Common myeloid progenitor, CD34-positive (primary cell): ENCODE measurements around the gene SPPL2C.

ENCODE experiments used
- CTCF ChIA-PET: fragments of 350-600 bp; sonication (Branson Sonifier 250); formaldehyde crosslinking; loops from one replicate; lab custom pipeline; 2021; ENCODE audit warnings: antibody characterized with exemption; lab: Charles Lee
- POLR2A ChIA-PET: fragments of 350-600 bp; sonication (Branson Sonifier 250); formaldehyde crosslinking; loops from one replicate; lab custom pipeline; 2021; ENCODE audit warnings: antibody characterized with exemption; lab: Charles Lee
- DNase-seq, 3 donors: peaks; one replicate each; pipeline versions ENCODE4 v3.0.0 to v3.0.0-alpha.2; 2013
- H3K27ac ChIP-seq, 2 experiments: 1 replicate in 1 of 2; 2 replicates in 1 of 2; pipeline ENCODE4 v1.7.0; 2013; ENCODE audit warnings: inconsistent platforms in 2 of 2, low read length in 2 of 2, mild to moderate bottlenecking in 2 of 2, low read depth in 1 of 2, moderate library complexity in 1 of 2; ENCODE audit not compliant: severe bottlenecking in 2 of 2, insufficient read depth in 1 of 2, poor library complexity in 1 of 2
- H3K27me3 ChIP-seq, 5 experiments: replicated peaks in 2 of 5; 1 replicate in 3 of 5; 2 replicates in 2 of 5; pipeline versions ENCODE4 v1.6.1 to v1.7.0; 2013; ENCODE audit warnings: low read length in 4 of 5, mild to moderate bottlenecking in 2 of 5, moderate library complexity in 2 of 5, inconsistent platforms in 1 of 5; ENCODE audit not compliant: insufficient read depth in 5 of 5, control insufficient read depth in 4 of 5
- H3K36me3 ChIP-seq, 4 experiments: 1 replicate in 2 of 4; 2 replicates in 2 of 4; pipeline versions ENCODE4 v1.6.1 to v1.7.0; 2013; ENCODE audit warnings: low read length in 3 of 4, control low read depth in 1 of 4, mild to moderate bottlenecking in 1 of 4; ENCODE audit not compliant: control insufficient read depth in 4 of 4, insufficient read depth in 4 of 4
- H3K4me1 ChIP-seq, 4 experiments: 1 replicate in 3 of 4; 2 replicates in 1 of 4; pipeline versions ENCODE4 v1.6.1 to v1.7.1; 2013; ENCODE audit warnings: low read length in 3 of 4, mild to moderate bottlenecking in 3 of 4, control low read depth in 1 of 4, inconsistent platforms in 1 of 4, moderate library complexity in 1 of 4; ENCODE audit not compliant: control insufficient read depth in 4 of 4, insufficient read depth in 4 of 4; ENCODE audit errors: control extremely low read depth in 1 of 4
- H3K4me3 ChIP-seq, 7 experiments: 1 replicate in 4 of 7; 2 replicates in 3 of 7; pipeline versions ENCODE4 v1.5.1 to v1.7.0; 2013; ENCODE audit warnings: mild to moderate bottlenecking in 7 of 7, low read length in 6 of 7, moderate library complexity in 6 of 7, inconsistent platforms in 2 of 7, low read depth in 2 of 7, control low read depth in 1 of 7; ENCODE audit not compliant: insufficient read depth in 4 of 7, control insufficient read depth in 1 of 7; ENCODE audit errors: extremely low read depth in 1 of 7
- H3K9me3 ChIP-seq, 5 experiments: 1 replicate in 4 of 5; 2 replicates in 1 of 5; pipeline versions ENCODE4 v1.6.1 to v1.7.1; 2013; ENCODE audit warnings: low read length in 4 of 5, mild to moderate bottlenecking in 2 of 5, inconsistent platforms in 1 of 5, low read depth in 1 of 5, moderate library complexity in 1 of 5; ENCODE audit not compliant: control insufficient read depth in 4 of 5, insufficient read depth in 2 of 5; ENCODE audit errors: control extremely low read depth in 1 of 5
- WGBS: methylation state at CpG from one replicate; pipeline ENCODE4 v1.1.5; 2013; ENCODE audit not compliant: insufficient coverage; 5-methylcytosine and 5-hydroxymethylcytosine counted together

Gene SPPL2C

DNA sequence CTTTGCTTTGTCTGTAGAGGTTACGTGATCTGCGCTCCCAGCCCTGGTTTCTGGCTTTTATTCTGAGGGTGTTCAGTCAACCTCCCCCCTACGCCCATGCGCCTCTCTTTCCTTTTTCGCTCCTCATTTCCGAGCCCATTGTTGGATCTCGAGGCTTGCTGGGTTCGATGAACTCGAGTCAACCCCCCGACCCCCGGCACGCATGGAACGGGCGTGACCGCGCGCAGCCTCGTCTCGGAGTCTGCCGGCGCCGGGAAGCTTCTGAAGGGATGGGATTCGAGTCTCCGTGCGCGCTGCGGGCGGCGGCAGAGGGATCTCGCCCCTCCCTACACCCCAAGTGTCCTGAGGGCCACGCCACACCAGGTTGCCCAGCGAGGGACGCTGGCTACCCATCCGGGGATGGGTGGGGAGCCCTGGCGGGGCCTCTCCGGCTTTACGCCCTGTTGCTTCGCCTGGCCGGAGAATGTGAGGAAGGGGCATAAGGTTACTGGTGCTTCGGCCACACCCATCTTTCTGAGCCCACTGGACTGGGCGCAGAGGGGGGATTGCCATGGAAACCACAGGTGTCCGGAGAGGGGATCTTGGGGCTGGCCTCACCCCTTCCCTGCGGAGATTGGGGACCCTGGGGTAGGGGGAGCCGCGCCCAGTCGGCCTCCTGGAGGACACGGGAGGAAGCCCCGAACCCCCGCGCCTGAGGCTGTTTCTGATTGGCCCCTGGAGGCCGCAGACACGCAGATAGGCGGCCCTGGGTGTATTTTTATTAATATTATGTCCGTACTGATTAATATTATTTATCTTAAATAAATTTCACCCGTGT is 51.5 kb downstream of the SPPL2C start:
- Histone ChIP-seq H3K4me3 (peak overlapping the region in 4 of 7 experiments; percentile 59 to 81 (median 74)), H3K9me3 (peaks cover 0 to 2% (median 0%) of the 10 kb centered on the region in 5 experiments), H3K4me1 (peaks cover 0 to 38% (median 27%) of the 10 kb centered on the region in 4 experiments), H3K27ac (no peak overlapping the region), H3K27me3 (peaks cover 4 to 81% (median 39%) of the 10 kb centered on the region in 5 experiments), H3K36me3 (no peaks in the 10 kb centered on the region)
- 8% methylated on average over 28 of the region's 55 CpGs for WGBS
- CTCF ChIA-PET = interaction anchor here (1.6 kb wide), 1 partner anchor 11 kb away, joined by 3 read pairs; no protein-coding TSS in a partner anchor
- DNase-seq = no peak
- POLR2A ChIA-PET = no interaction called here
